PC-3 (cell line): ENCODE data around the gene GNB1.
"Not testable (repeated sequence)": the region's sequence is repeated elsewhere in the genome, so short reads cannot be mapped to it uniquely, and the experiment has no call there.

Experiments used
- CTCF ChIP-seq: fragments of 300-600 bp; sonication (generic); conservative IDR thresholded peaks from 2 replicates; pipeline ENCODE4 v1.5.1; 2017; ENCODE audit warnings: antibody characterized with exemption, low read depth, mild to moderate bottlenecking, low read length
- EZH2 ChIP-seq: fragments of 300-600 bp; sonication (generic); IDR thresholded peaks from one replicate; pipeline ENCODE4 v1.6.1; 2017; ENCODE audit warnings: antibody characterized with exemption, mild to moderate bottlenecking, low read length; ENCODE audit not compliant: unreplicated experiment
- EZH2phosphoT487 ChIP-seq: fragments of 300-600 bp; sonication (generic); IDR thresholded peaks from 2 replicates; pipeline ENCODE4 v1.6.1; 2018; ENCODE audit warnings: mild to moderate bottlenecking, antibody characterized with exemption, low read length, borderline replicate concordance

DNA sequence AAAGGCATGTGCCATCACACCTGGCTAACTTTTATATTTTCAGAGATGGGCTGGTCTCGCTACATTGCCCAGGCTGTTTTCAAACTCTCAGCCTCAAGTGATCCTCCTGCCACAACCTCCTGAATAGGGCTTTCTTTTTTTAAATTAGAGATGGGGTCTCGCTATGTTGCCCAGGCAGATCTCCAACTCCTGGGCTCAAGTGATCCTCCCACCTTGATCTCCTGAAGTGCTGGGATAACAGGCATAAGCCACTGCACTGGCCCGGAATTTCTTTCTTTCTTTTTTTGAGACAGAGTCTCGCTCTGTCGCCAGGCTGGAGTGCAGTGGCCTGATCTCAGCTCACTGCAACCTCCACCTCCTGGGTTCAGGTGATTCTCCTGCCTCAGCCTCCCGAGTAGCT, 34.7 kb downstream of the GNB1 start:
- TF ChIP-seq CTCF, EZH2phosphoT487, EZH2: not testable (repeated sequence)
